Measurements from ENCODE around the gene LCN12. TPM values are rescaled to one million over a fixed set of nuclear protein-coding genes. Genes with fewer than 3 reads are reported as not detected.

Gene LCN12
- total RNA-seq, 1 experiment from 2014 or later, result not detected

DNA sequence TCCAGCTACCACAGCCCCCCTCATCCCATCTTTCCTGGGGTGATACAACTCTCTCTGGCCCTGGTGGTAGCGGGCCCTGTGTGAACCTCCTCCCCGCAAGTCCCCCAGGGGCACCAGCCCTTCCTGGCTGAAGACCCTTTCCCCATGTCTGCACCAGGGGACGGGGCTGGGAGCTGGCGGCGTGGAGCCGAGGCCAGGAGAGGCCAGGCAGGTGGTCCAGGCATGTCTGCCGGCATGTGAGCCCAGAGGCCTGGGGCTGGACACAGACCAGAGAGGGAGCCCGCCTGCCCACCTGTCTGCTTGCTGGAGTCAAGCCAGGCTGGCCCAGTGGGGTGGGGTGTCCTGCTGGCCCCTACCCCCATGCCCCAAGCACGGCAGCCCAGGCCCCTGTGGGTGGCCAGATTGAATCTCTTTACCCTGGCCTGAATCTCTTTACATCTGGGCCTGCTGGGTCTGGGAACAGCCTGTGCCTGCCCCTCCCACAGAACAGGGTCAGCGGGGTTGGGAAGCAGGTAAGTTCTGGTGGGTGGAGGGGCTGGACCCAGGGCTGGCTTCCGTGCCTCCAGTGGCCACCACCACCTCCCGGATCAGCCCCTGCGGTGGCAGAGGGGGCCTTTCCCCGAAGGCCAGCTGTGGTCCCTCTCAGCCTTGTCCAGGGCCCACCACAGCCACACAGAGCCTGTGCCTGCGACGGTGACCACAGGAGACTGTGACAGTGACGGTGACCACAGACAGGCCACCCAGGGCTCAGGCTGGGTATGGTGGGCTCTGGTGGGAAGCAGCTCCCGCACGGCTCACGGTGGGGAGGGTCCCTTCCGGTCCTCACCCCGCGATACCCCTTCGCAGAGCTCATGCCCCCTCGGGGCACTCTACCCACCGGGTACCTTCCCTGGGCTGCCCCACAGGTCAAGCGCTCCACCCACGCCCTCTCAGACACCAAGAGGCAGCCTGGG is 7.1 kb downstream of the LCN12 start:
- H3K36me3 ChIP-seq (ENCODE audit: insufficient read depth, low read length, poor library complexity, severe bottlenecking), result no peaks in the 10 kb centered on the region
- no peak overlapping the region for H3K4me3 ChIP-seq (ENCODE audit: low read depth, low read length, poor library complexity, severe bottlenecking)
- no peaks in the 10 kb centered on the region for H3K4me1 ChIP-seq (ENCODE audit: insufficient read depth, low read length, poor library complexity, severe bottlenecking)
- no TSS peak for BruUV-seq (replicated peaks)
- DNase-seq (ENCODE audit: low spot score), result no peak
- H3K27me3 ChIP-seq (replicated peaks; ENCODE audit: insufficient read depth, low read depth, low read length, poor library complexity), result no peaks in the 10 kb centered on the region
- H3K9me3 ChIP-seq (ENCODE audit: low read depth, low read length, poor library complexity, severe bottlenecking), result no peaks in the 10 kb centered on the region
- intact Hi-C loops (cut with micrococcal nuclease; ENCODE audit: unreplicated experiment), result no loop called here
- ChIA-PET POLR2A (ENCODE audit: low non-redundant PET) (no interaction called here), CTCF (no interaction called here)
- TF ChIP-seq CTCF (conservative IDR thresholded peaks at IDR 0.05; ENCODE audit: low read depth, low read length) (no peak), EZH2 (IDR thresholded peaks at IDR 0.05; ENCODE audit: borderline replicate concordance, low read depth, low read length, poor library complexity, severe bottlenecking) (no peak)
- no peak overlapping the region for H3K27ac ChIP-seq (ENCODE audit: low read depth, low read length, poor library complexity, severe bottlenecking)

- Histone ChIP-seq H3K9me3 (ENCODE audit: low read depth, low read length, poor library complexity, severe bottlenecking) (no peaks in the 10 kb centered on the region), H3K4me3 (ENCODE audit: low read depth, low read length, poor library complexity, severe bottlenecking) (no peak overlapping the region), H3K27ac (ENCODE audit: low read depth, low read length, poor library complexity, severe bottlenecking) (no peak overlapping the region), H3K4me1 (ENCODE audit: insufficient read depth, low read length, poor library complexity, severe bottlenecking) (no peaks in the 10 kb centered on the region), H3K27me3 (replicated peaks; ENCODE audit: insufficient read depth, low read depth, low read length, poor library complexity) (no peaks in the 10 kb centered on the region), H3K36me3 (ENCODE audit: insufficient read depth, low read length, poor library complexity, severe bottlenecking) (no peaks in the 10 kb centered on the region)
- no peak for TF ChIP-seq EZH2 (IDR thresholded peaks at IDR 0.05; ENCODE audit: borderline replicate concordance, low read depth, low read length, poor library complexity, severe bottlenecking)
- no peak for TF ChIP-seq CTCF (conservative IDR thresholded peaks at IDR 0.05; ENCODE audit: low read depth, low read length)
- no TSS peak for BruUV-seq (replicated peaks)
- ChIA-PET POLR2A (ENCODE audit: low non-redundant PET) (no interaction called here), CTCF (no interaction called here)
- intact Hi-C loops (cut with micrococcal nuclease; ENCODE audit: unreplicated experiment), result no loop called here
- no peak for DNase-seq (ENCODE audit: low spot score)
Observed at GRCh38 chr9:136960212-136960937, 8.3 kb downstream of the LCN12 start.

DNA sequence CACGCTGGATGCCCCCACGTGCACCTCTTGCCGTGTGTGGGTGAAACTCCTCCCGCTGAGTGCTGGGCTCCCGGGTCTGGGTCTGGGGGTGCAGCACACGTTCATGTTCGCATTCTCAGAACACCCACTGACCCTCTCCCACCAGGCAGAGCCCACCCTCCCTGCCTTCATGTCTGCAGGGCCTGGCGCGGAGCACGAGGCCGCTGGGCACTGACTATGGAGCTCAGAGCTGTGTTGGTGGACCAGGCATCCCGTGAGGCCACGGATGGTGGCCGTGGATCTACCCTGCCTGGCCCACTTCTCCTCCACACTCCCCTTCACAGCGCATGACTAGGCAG is 8.8 kb downstream of the LCN12 start:
- intact Hi-C loops (cut with micrococcal nuclease; ENCODE audit: unreplicated experiment), result no loop called here
- ChIA-PET CTCF (no interaction called here), POLR2A (ENCODE audit: low non-redundant PET) (no interaction called here)
- no peak for DNase-seq (ENCODE audit: low spot score)
- Histone ChIP-seq H3K4me1 (ENCODE audit: insufficient read depth, low read length, poor library complexity, severe bottlenecking) (peaks cover under 1% of the 10 kb centered on the region), H3K36me3 (ENCODE audit: insufficient read depth, low read length, poor library complexity, severe bottlenecking) (no peaks in the 10 kb centered on the region), H3K27ac (ENCODE audit: low read depth, low read length, poor library complexity, severe bottlenecking) (no peak overlapping the region), H3K27me3 (replicated peaks; ENCODE audit: insufficient read depth, low read depth, low read length, poor library complexity) (no peaks in the 10 kb centered on the region), H3K4me3 (ENCODE audit: low read depth, low read length, poor library complexity, severe bottlenecking) (no peak overlapping the region), H3K9me3 (ENCODE audit: low read depth, low read length, poor library complexity, severe bottlenecking) (no peaks in the 10 kb centered on the region)
- no TSS peak for BruUV-seq (replicated peaks)
- no peak for TF ChIP-seq CTCF (conservative IDR thresholded peaks at IDR 0.05; ENCODE audit: low read depth, low read length)
- no peak for TF ChIP-seq EZH2 (IDR thresholded peaks at IDR 0.05; ENCODE audit: borderline replicate concordance, low read depth, low read length, poor library complexity, severe bottlenecking)

Data from A673 (cell line).